Stimulated activated CD4-positive, alpha-beta T cell treated with anti-CD3 and anti-CD28 coated beads, Interleukin-2, amount 100 ng/mL, for 48 hours (primary cell): ENCODE results near the gene SLC35A3.
"Not testable (repeated sequence)": the region's sequence is repeated elsewhere in the genome, so short reads cannot be mapped to it uniquely, and the experiment has no call there.

ENCODE experiments used
- DNase-seq, 2 donors: peaks; one replicate each; pipeline ENCODE4 v3.0.0-alpha.2; 2020

SLC35A3 gene

DNA sequence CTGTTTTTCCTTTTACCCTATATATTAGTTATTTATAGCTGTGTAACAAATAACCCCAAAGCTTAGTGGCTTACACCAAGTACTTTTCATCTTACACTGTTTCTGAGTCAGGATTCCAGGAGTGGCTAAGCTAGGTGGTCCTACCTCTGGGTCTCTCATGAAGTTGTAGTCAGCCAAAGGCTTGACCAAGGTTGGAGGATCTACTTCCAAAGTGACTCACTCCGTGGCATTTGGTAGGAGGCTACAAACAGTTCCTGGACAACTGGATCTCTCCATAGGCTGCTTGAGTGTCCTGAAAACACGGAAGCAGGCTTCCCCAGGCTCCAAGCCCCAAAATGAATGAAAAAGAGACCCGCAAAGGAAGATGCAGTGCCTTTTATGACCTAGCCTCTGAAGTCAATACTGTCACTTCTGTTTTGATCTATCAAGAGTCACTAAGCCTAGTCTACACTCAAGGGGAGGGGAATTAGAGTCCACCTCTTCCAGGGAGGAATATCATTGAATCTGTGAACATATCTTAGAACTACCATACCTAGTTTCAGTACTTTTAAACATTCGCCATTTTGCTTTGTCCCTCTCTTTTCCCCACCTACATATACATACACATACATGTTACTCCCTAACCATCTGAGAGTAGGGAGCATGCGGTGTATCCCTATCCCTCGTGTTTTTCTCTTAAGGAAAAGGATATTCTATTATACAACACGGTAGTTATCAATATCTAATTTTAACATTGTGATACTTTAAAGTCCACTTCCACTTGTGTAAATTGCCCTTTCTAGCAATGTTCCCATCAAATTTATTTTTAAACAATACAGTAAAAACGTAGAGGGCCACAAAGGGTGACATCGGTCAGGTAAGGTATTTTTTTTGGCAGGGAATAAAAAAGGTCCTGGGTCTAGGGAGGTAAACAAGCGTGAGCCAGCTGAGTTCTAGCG, 67.2 kb downstream of the SLC35A3 start:
- DNase-seq: no peak

GRCh38 chr1:100037656-100037926, 67.8 kb downstream of the SLC35A3 start:
- DNase-seq: no peak

- peak; percentile 84 to 90 for DNase-seq
These were observed 68.3 kb downstream of the SLC35A3 start for GRCh38 chr1:100037927-100038659.

- DNase-seq: peak; percentile 68 to 70
These were observed 69.0 kb downstream of the SLC35A3 start for GRCh38 chr1:100038660-100039287.

- no peak for DNase-seq
These were observed 69.8 kb downstream of the SLC35A3 start for GRCh38 chr1:100039591-100039990.

GRCh38 chr1:100045206-100045605, 75.4 kb downstream of the SLC35A3 start:
- no peak for DNase-seq

- DNase-seq: not testable (repeated sequence)
These were observed 77.5 kb downstream of the SLC35A3 start for GRCh38 chr1:100047235-100047708.

DNA sequence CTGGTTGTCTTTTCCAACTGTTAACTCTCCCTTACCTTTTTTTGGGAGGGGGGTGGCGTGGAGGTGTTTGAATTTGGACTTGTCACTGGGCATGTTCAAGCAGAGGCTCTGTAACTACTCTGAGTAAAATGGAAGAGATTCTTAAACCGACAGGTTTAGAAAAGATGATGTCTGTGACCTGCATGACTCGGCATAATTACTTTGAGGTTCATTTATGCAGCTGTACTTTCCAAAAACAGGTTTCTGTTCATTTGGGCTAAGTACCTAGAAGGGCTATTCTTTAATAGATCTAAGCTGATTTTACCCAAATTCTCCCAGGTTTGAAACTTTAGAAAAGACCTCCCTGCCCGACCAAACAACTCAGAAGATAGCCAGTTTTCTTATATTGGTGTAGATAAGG, 80.3 kb downstream of the SLC35A3 start:
- DNase-seq: no peak

- DNase-seq: no peak
These were observed 81.6 kb downstream of the SLC35A3 start for GRCh38 chr1:100051401-100051800.

GRCh38 chr1:100051893-100052292, 82.1 kb downstream of the SLC35A3 start:
- no peak for DNase-seq

GRCh38 chr1:100053119-100053518, 83.3 kb downstream of the SLC35A3 start:
- no peak for DNase-seq

GRCh38 chr1:100053727-100054126, 83.9 kb downstream of the SLC35A3 start:
- no peak for DNase-seq

DNA sequence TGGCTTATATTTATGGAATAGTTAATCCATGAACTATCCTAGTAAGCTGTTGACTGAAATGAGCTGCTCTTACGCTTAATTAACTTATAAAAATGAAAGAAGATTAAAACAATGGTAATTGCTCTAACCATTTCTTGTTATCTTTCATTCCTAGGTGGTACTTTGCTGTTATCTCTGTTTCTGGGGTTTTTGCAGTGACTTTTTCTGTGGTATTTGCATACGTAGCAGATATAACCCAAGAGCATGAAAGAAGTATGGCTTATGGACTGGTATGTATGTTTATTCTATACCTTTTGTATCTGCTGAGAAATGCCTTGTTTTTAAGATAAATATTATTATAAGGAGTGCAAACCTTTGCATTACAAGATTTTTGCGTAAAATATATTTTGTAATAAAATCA, 91.9 kb downstream of the SLC35A3 start:
- no peak for DNase-seq

GRCh38 chr1:100065183-100065968, 95.6 kb downstream of the SLC35A3 start:
- DNase-seq: no peak

- DNase-seq: no peak
These were observed 96.1 kb downstream of the SLC35A3 start for GRCh38 chr1:100065969-100066227.

DNA sequence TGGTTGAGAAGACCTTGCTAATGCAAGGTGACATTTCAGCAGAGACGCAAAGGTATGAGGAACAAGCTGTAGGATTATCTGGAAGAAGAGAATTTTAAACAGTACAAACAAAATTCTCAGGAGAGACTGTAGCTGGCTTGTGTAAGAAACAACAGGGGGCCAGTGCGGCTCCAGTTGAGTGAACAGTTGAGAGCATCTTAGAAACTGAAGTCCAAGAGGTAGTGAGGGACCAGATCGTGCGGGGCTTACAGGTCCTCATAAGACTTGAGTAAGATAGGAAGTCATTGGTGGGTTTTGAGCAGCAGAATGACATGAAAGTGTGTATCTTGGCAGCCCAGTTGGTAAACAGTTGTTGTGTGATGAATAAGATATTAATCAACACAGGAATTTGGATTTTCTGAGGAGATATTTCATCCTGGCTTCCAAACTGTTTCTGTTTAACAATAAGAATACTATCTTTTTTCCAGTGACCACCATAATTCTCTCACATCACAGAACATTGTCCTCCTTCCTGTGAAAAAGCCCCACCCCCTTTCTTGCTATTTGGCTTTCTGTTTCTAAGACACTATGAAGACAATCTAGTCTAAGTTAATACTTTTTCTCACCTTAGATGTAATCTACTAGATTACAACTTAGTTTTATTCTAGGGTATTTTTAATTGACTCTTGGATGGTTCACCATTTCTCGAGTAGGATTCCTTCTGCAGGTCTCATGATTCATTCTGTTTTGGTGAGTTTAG, 100.6 kb downstream of the SLC35A3 start:
- no peak for DNase-seq

GRCh38 chr1:100073531-100073930, 103.7 kb downstream of the SLC35A3 start:
- DNase-seq: no peak

GRCh38 chr1:100074604-100075395, 105.0 kb downstream of the SLC35A3 start:
- DNase-seq: no peak

- no peak for DNase-seq
These were observed 106.0 kb downstream of the SLC35A3 start for GRCh38 chr1:100075773-100076172.

DNA sequence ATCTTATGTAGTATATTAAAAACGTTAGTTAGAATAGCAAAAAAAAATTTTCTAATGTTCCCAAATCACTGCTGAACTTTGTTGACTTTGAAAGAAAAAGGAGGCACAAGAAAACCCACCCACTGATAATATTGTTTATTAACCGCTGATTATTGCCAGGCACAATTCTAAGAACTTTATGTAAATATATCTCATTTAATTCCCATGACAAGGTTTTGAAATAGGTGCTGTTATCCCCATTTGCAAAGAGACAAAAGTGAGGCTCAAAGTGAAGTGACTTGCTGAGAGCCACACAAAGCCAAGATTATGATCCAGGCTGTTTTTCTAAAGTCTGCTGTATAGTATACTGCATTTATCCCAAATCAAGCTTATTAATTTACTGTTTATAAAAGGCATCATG, 106.5 kb downstream of the SLC35A3 start:
- DNase-seq: no peak

DNA sequence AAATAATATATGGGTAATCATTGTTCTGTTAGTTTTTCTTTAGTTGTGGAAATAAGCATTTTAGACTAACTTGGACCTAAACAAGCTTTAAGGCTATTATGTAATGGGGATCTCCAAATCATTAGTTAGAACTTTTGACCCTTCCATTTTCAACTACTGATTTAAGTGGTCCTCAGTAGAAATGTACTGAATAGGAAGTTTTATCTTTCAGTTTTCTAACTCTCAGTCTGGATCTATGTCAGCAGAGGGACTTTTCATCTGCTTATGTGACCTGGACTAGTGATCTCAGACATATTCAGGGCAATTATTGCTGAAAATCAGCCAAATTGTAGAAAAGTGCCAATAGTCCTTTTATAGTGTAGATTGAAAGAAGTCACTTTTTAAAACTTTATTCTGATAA, 106.9 kb downstream of the SLC35A3 start:
- DNase-seq: no peak

GRCh38 chr1:100077531-100077930, 107.7 kb downstream of the SLC35A3 start:
- DNase-seq: no peak
